ENCODE data around the gene F12.
A peak's percentile ranks its signal among the peaks of the same experiment; 100 is the strongest.
"Not testable (repeated sequence)": the region's sequence is repeated elsewhere in the genome, so short reads cannot be mapped to it uniquely, and the experiment has no call there.

F12 gene

GRCh38 chr5:177427211-177427822 is 18.0 kb upstream of the F12 start:
- TF ChIP-seq Cebpa-rat (IDR thresholded peaks at IDR 0.05): no peak
- peaks cover 52 to 61% (median 59%) of the 10 kb centered on the region in 10 experiments for H3K4me1 ChIP-seq

GRCh38 chr5:177426566-177427210 is 17.3 kb upstream of the F12 start, which contains the start of gene GRK6:
Gene GRK6 (plus strand): TSS chr5:177426676. CDS start chr5:177426846, 170 bp downstream.
- no peaks in the 10 kb centered on the region for H3K27me3 ChIP-seq
- peaks cover 46 to 55% (median 53%) of the 10 kb centered on the region in 10 experiments for H3K4me1 ChIP-seq
- peak within 1 kb of the TSS; percentile 87 to 99 (median 99) for H3K27ac ChIP-seq
- H3K4me2 ChIP-seq: peak within 1 kb of the TSS; percentile 95 to 99 (median 98)
- peaks cover 0 to 20% (median 8%) of the 10 kb centered on the region in 11 experiments; a peak in 11 of 22 replicates for H3K36me3 ChIP-seq
- H3K9me3 ChIP-seq (replicated peaks in 1 of 11): no peaks in the 10 kb centered on the region
- TF ChIP-seq Cebpa-rat (IDR thresholded peaks at IDR 0.05): no peak
- peak within 1 kb of the TSS; percentile 95 to 99 (median 99) for H3K9ac ChIP-seq
- peaks cover 0 to 19% (median 0%) of the 10 kb centered on the region in 11 experiments; a peak in 4 of 22 replicates for H4K20me1 ChIP-seq
- H3K4me3 ChIP-seq: peak within 1 kb of the TSS; percentile 75 to 99 (median 91)

More at GRCh38 chr5:177427211-177427822, 18.0 kb upstream of the F12 start:
- no peaks in the 10 kb centered on the region for H3K9me3 ChIP-seq (replicated peaks in 1 of 11)
- no peaks in the 10 kb centered on the region for H3K27me3 ChIP-seq
- peaks cover 1 to 26% (median 13%) of the 10 kb centered on the region in 11 experiments; a peak in 20 of 22 replicates for H3K36me3 ChIP-seq
- peak overlapping the region; percentile 87 to 99 (median 99) for H3K27ac ChIP-seq
- H4K20me1 ChIP-seq: peaks cover 0 to 21% (median 0%) of the 10 kb centered on the region in 11 experiments; a peak in 7 of 22 replicates
- H3K9ac ChIP-seq: peak overlapping the region; percentile 95 to 99 (median 99)
- H3K4me2 ChIP-seq: peak overlapping the region; percentile 95 to 99 (median 98)
- peak overlapping the region; percentile 75 to 99 (median 91) for H3K4me3 ChIP-seq

GRCh38 chr5:177425801-177426565 is 16.6 kb upstream of the F12 start:
- Histone ChIP-seq H3K9me3 (replicated peaks in 1 of 11) (no peaks in the 10 kb centered on the region), H3K4me1 (peaks cover 39 to 48% (median 46%) of the 10 kb centered on the region in 10 experiments), H3K4me2 (peak overlapping the region; percentile 66 to 89 (median 86)), H3K4me3 (peak overlapping the region; percentile 52 to 91 (median 66)), H3K36me3 (peaks cover 0 to 14% (median 8%) of the 10 kb centered on the region in 11 experiments; a peak in 11 of 22 replicates), H3K27me3 (no peaks in the 10 kb centered on the region), H3K27ac (peak overlapping the region; percentile 75 to 99 (median 86)), H4K20me1 (peaks cover 0 to 19% (median 0%) of the 10 kb centered on the region in 11 experiments; a peak in 3 of 22 replicates), H3K9ac (peak overlapping the region; percentile 81 to 99 (median 86))
- TF ChIP-seq Cebpa-rat (IDR thresholded peaks at IDR 0.05): no peak

GRCh38 chr5:177425196-177425800 is 15.9 kb upstream of the F12 start:
- Histone ChIP-seq H3K27ac (peak overlapping the region; percentile 75 to 93 (median 86)), H3K9me3 (replicated peaks in 1 of 11) (no peaks in the 10 kb centered on the region), H3K4me3 (peak overlapping the region; percentile 52 to 71 (median 62)), H3K4me2 (peak overlapping the region; percentile 66 to 89 (median 86)), H3K27me3 (no peaks in the 10 kb centered on the region), H3K9ac (peak overlapping the region; percentile 81 to 88 (median 85)), H3K4me1 (peaks cover 32 to 43% (median 40%) of the 10 kb centered on the region in 10 experiments), H3K36me3 (peaks cover 0 to 8% (median 3%) of the 10 kb centered on the region in 11 experiments; a peak in 9 of 22 replicates), H4K20me1 (peaks cover 0 to 19% (median 0%) of the 10 kb centered on the region in 11 experiments; a peak in 3 of 22 replicates)
- no peak for TF ChIP-seq Cebpa-rat (IDR thresholded peaks at IDR 0.05)

- Histone ChIP-seq H3K27ac (no peak overlapping the region), H3K36me3 (no peaks in the 10 kb centered on the region; a peak in 2 of 22 replicates), H3K27me3 (no peaks in the 10 kb centered on the region), H3K4me3 (no peak overlapping the region), H3K4me2 (no peak overlapping the region), H3K4me1 (peaks cover 19 to 41% (median 35%) of the 10 kb centered on the region in 10 experiments), H4K20me1 (peaks cover 0 to 17% (median 0%) of the 10 kb centered on the region in 11 experiments; a peak in 3 of 22 replicates), H3K9ac (no peak overlapping the region), H3K9me3 (replicated peaks in 1 of 11) (no peaks in the 10 kb centered on the region)
- TF ChIP-seq Cebpa-rat (IDR thresholded peaks at IDR 0.05): no peak
Observed at GRCh38 chr5:177423671-177424070, 14.3 kb upstream of the F12 start.

- Histone ChIP-seq H3K36me3 (no peaks in the 10 kb centered on the region), H3K9ac (no peak overlapping the region), H3K9me3 (replicated peaks in 1 of 11) (no peaks in the 10 kb centered on the region), H3K4me3 (no peak overlapping the region), H3K4me2 (no peak overlapping the region), H3K4me1 (peaks cover 13 to 35% (median 23%) of the 10 kb centered on the region in 10 experiments), H3K27me3 (no peaks in the 10 kb centered on the region), H4K20me1 (no peaks in the 10 kb centered on the region), H3K27ac (no peak overlapping the region)
- no peak for TF ChIP-seq Cebpa-rat (IDR thresholded peaks at IDR 0.05)
Observed at GRCh38 chr5:177421062-177421798, 11.9 kb upstream of the F12 start.

- not testable (repeated sequence) for H4K20me1 ChIP-seq; H3K36me3 ChIP-seq; H3K27me3 ChIP-seq; H3K4me3 ChIP-seq; H3K9ac ChIP-seq; H3K9me3 ChIP-seq (replicated peaks in 1 of 11)
- Histone ChIP-seq H3K4me1 (peaks cover 10 to 36% (median 22%) of the 10 kb centered on the region in 10 experiments), H3K27ac (0 out of 22 replicates have a peak overlapping the region, but pooled peaks of 1 of the 11 experiments have one; percentile 29), H3K4me2 (peak overlapping the region in 1 of 11 experiments; percentile 29; a peak in 1 of 22 replicates)
Observed at GRCh38 chr5:177420472-177420871, 11.1 kb upstream of the F12 start.

GRCh38 chr5:177419046-177419445 is 9.7 kb upstream of the F12 start:
- Histone ChIP-seq H3K4me2 (peak overlapping the region in 7 of 11 experiments; percentile 5 to 58 (median 29); a peak in 11 of 22 replicates), H3K27me3 (no peaks in the 10 kb centered on the region), H3K4me1 (peaks cover 4 to 27% (median 15%) of the 10 kb centered on the region in 10 experiments; a peak in 16 of 20 replicates), H4K20me1 (no peaks in the 10 kb centered on the region), H3K4me3 (no peak overlapping the region), H3K9me3 (replicated peaks in 1 of 11) (no peaks in the 10 kb centered on the region), H3K9ac (no peak overlapping the region; a peak in 1 of 22 replicates), H3K36me3 (no peaks in the 10 kb centered on the region), H3K27ac (peak overlapping the region in 7 of 11 experiments; percentile 5 to 38 (median 26); a peak in 7 of 22 replicates)
- TF ChIP-seq Cebpa-rat (IDR thresholded peaks at IDR 0.05): no peak

GRCh38 chr5:177417081-177417480 is 7.7 kb upstream of the F12 start:
- H3K27ac ChIP-seq: peak overlapping the region in 2 of 11 experiments; percentile 5 to 43; a peak in 3 of 22 replicates
- not testable (repeated sequence) for H3K36me3 ChIP-seq; H3K4me3 ChIP-seq; H3K9me3 ChIP-seq (replicated peaks in 1 of 11); H3K9ac ChIP-seq; H4K20me1 ChIP-seq; H3K27me3 ChIP-seq
- H3K4me2 ChIP-seq: peak overlapping the region in 1 of 11 experiments; percentile 75; a peak in 2 of 22 replicates
- H3K4me1 ChIP-seq: peaks cover 7 to 36% (median 21%) of the 10 kb centered on the region in 10 experiments; a peak in 18 of 20 replicates
